Neuronal stem cell (in vitro differentiated cells): Measurements from ENCODE around the gene KIF25.
A peak's percentile ranks its signal among the peaks of the same experiment; 100 is the strongest.

Experiments
- DNase-seq: peaks from one replicate; pipeline ENCODE4 v3.0.0-alpha.2; 2013; ENCODE audit warnings: low spot score
- H2AFZ ChIP-seq: one replicate; pipeline ENCODE4 v1.6.1; 2013; ENCODE audit warnings: mild to moderate bottlenecking, low read length, inconsistent platforms
- H2AK5ac ChIP-seq: 2 replicates; pipeline ENCODE4 v1.6.1; 2013; ENCODE audit warnings: low read depth, mild to moderate bottlenecking, inconsistent platforms, low read length, moderate library complexity, mixed read lengths
- H2BK120ac ChIP-seq: 2 replicates; pipeline ENCODE4 v1.6.1; 2013; ENCODE audit warnings: low read depth, mild to moderate bottlenecking, inconsistent platforms, low read length, moderate library complexity, mixed read lengths
- H2BK12ac ChIP-seq: one replicate; pipeline ENCODE4 v1.6.1; 2013; ENCODE audit warnings: low read length, inconsistent platforms
- H2BK15ac ChIP-seq: 2 replicates; pipeline ENCODE4 v1.6.1; 2013; ENCODE audit warnings: mild to moderate bottlenecking, low read length, inconsistent platforms, mixed read lengths
- H2BK5ac ChIP-seq: one replicate; pipeline ENCODE4 v1.6.1; 2013; ENCODE audit warnings: inconsistent platforms, mild to moderate bottlenecking, low read length, moderate library complexity
- H3K14ac ChIP-seq: one replicate; pipeline ENCODE4 v1.6.1; 2013; ENCODE audit warnings: low read length, inconsistent platforms
- H3K18ac ChIP-seq: 2 replicates; pipeline ENCODE4 v1.6.1; 2013; ENCODE audit warnings: low read length, inconsistent platforms
- H3K23ac ChIP-seq: 2 replicates; pipeline ENCODE4 v1.6.1; 2013; ENCODE audit warnings: low read depth, mild to moderate bottlenecking, mixed read lengths, low read length, inconsistent platforms; ENCODE audit not compliant: poor library complexity
- H3K27ac ChIP-seq: replicated peaks from 3 replicates; pipeline ENCODE4 v1.5.1; 2013; ENCODE audit warnings: low read length, inconsistent platforms
- H3K27me3 ChIP-seq, 3 experiments: 2 replicates each; pipeline ENCODE4 v1.6.1; 2013; ENCODE audit warnings: low read length in 3 of 3, mild to moderate bottlenecking in 2 of 3, inconsistent platforms in 1 of 3, low read depth in 1 of 3, mixed read lengths in 1 of 3, moderate library complexity in 1 of 3; ENCODE audit not compliant: control insufficient read depth in 3 of 3, insufficient read depth in 3 of 3
- H3K36me3 ChIP-seq, 2 donors: replicated peaks in 1 of 2; 2 replicates each; pipeline ENCODE4 v1.6.1; 2013; ENCODE audit warnings: low read length in 2 of 2; ENCODE audit not compliant: control insufficient read depth in 2 of 2, insufficient read depth in 2 of 2
- H3K4ac ChIP-seq: 2 replicates; pipeline ENCODE4 v1.6.1; 2013; ENCODE audit warnings: inconsistent platforms, mild to moderate bottlenecking, low read length, moderate library complexity
- H3K4me1 ChIP-seq, 2 donors: 1 replicate in 1 of 2; 2 replicates in 1 of 2; pipeline ENCODE4 v1.6.1; 2013; ENCODE audit warnings: low read length in 2 of 2, low read depth in 1 of 2; ENCODE audit not compliant: control insufficient read depth in 2 of 2, insufficient read depth in 1 of 2
- H3K4me2 ChIP-seq: one replicate; pipeline ENCODE4 v1.6.1; 2013; ENCODE audit warnings: mild to moderate bottlenecking, low read length, inconsistent platforms; ENCODE audit not compliant: insufficient read depth, poor library complexity, severe bottlenecking
- H3K4me3 ChIP-seq, 2 donors: 2 replicates each; pipeline ENCODE4 v1.5.1; 2013; ENCODE audit warnings: low read length in 2 of 2, mild to moderate bottlenecking in 2 of 2, inconsistent platforms in 1 of 2, moderate library complexity in 1 of 2
- H3K79me1 ChIP-seq: one replicate; pipeline ENCODE4 v1.6.1; 2013; ENCODE audit warnings: low read depth, mild to moderate bottlenecking, inconsistent platforms, low read length, moderate library complexity
- H3K9ac ChIP-seq: one replicate; pipeline ENCODE4 v1.6.1; 2013; ENCODE audit warnings: mild to moderate bottlenecking, low read depth, low read length, inconsistent platforms; ENCODE audit not compliant: poor library complexity
- H3K9me3 ChIP-seq, 2 donors: replicated peaks in 1 of 2; 2 replicates each; pipeline versions ENCODE3 to v1.6.1; 2013; ENCODE audit warnings: low read length in 2 of 2, mild to moderate bottlenecking in 2 of 2, inconsistent platforms in 1 of 2, low read depth in 1 of 2, mixed read lengths in 1 of 2, moderate library complexity in 1 of 2; ENCODE audit not compliant: control insufficient read depth in 2 of 2, insufficient read depth in 1 of 2
- H4K8ac ChIP-seq: one replicate; pipeline ENCODE4 v1.6.1; 2013; ENCODE audit warnings: low read depth, mild to moderate bottlenecking, inconsistent platforms, low read length, moderate library complexity
- H4K91ac ChIP-seq: one replicate; pipeline ENCODE4 v1.6.1; 2013; ENCODE audit warnings: low read length, low read depth, mild to moderate bottlenecking, inconsistent platforms; ENCODE audit not compliant: poor library complexity
- WGBS, 2 donors: extraction: QIAGEN DNeasy Blood & Tissue Kit; methylation state at CpG; one replicate each; pipeline ENCODE4 v1.1.7; 2013; ENCODE audit warnings: missing lambda C conversion rate in 2 of 2, mixed read lengths in 1 of 2; ENCODE audit not compliant: insufficient read length in 2 of 2, insufficient replicate concordance in 1 of 2; ENCODE audit errors: extremely low coverage in 2 of 2; 5-methylcytosine and 5-hydroxymethylcytosine counted together

The KIF25 gene

DNA sequence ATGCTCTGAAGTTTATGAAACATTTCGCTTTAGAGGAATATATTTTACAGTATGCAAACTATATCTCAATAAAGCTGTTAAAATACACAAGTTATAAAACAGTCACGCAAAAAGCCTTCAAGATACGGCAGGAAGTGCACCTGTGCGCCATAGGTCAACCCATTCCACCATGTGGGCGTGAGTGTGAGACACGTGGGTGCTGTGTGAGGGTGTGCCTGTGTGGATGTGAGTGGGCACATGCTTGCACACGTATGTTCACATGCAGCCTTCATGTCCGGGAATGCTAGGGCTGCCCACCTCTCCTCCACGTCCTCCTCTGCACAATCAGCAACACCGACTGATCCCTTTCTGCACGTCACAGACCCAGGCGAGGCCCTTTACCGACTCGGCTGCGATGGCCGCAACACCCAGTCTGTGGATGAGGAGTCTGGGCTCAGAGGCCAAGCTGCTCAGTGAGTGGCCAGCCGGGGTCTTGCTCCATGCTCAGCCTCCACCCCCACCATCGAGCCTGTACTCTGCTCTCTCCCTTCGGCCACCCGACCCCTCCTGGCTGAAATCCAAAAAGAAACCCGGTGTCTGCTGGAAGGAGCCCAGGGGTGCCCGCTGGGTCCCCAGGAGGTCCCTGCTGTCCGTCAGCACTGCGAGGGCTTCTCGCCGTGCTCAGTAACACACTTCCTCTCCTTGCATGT, 84.5 kb downstream of the KIF25 start:
- H3K23ac ChIP-seq = peak overlapping the region; percentile 59
- WGBS, 2 donors = no CpG with 5 or more reads among the region's 26 CpGs

DNA sequence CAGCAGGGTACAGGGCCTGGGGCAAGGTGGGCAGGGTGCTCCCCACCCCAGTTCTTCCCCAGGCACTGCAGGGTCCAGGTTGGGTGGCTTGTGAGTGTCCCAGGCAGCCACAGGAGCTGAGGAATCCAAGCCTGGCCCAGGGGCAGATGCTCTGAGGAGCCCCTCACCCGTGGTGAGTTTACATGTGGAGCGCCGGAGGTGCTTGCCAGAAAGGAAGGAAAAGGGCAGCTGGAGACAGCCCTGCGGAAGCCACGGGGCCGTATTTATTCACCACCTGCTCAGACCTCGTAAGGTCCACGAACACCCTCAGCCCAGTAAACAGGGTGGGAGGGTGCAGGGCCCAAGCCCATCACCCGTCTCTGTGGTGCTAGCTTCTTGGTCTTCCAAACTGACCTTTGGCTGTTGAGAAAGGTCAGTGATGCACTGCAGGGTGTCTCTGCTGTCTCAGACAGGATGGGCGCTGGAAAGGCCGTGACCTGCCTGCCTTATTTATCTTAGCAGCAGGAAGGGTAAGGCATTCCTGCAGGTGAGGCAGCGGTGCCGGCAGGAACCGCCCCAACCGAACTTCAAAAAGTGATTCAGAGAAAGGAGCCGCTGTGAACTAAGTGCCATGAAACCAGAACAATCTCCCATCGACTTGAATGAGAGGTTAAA, 85.5 kb downstream of the KIF25 start:
- no CpG with 5 or more reads among the region's 17 CpGs for WGBS, 2 donors
- Histone ChIP-seq H2BK120ac (no peak overlapping the region), H3K14ac (no peak overlapping the region), H3K4me1 (peaks cover 12 to 15% of the 10 kb centered on the region in 2 donors), H3K79me1 (no peaks in the 10 kb centered on the region), H3K9me3 (no peaks in the 10 kb centered on the region), H3K4me3 (no peak overlapping the region), H3K23ac (no peak overlapping the region), H2BK15ac (no peak overlapping the region), H4K8ac (no peak overlapping the region), H4K91ac (no peak overlapping the region), H3K36me3 (no peaks in the 10 kb centered on the region), H3K9ac (no peak overlapping the region), H2AK5ac (no peak overlapping the region), H2AFZ (no peak overlapping the region), H3K18ac (peak overlapping the region; percentile 49), H3K27ac (no peak overlapping the region), H3K4ac (no peak overlapping the region), H2BK5ac (no peak overlapping the region), H3K4me2 (no peak overlapping the region), H3K27me3 (peaks cover 0 to 3% (median 0%) of the 10 kb centered on the region in 3 experiments), H2BK12ac (no peak overlapping the region)
- no peak for DNase-seq

More for the DNA sequence above, 84.5 kb downstream of the KIF25 start:
- no peaks in the 10 kb centered on the region for H3K79me1 ChIP-seq
- H2BK5ac ChIP-seq = no peak overlapping the region
- H2AK5ac ChIP-seq = peak overlapping the region; percentile 82
- no peak overlapping the region for H3K4me3 ChIP-seq
- H3K27ac ChIP-seq = no peak overlapping the region
- H4K91ac ChIP-seq = no peak overlapping the region
- H2BK15ac ChIP-seq = peak overlapping the region; percentile 94
- no peak for DNase-seq
- H3K4ac ChIP-seq = peak overlapping the region; percentile 57
- no peak overlapping the region for H2AFZ ChIP-seq
- H3K4me2 ChIP-seq = no peak overlapping the region
- no peak overlapping the region for H2BK120ac ChIP-seq
- peaks cover 0 to 3% (median 0%) of the 10 kb centered on the region in 3 experiments for H3K27me3 ChIP-seq
- H3K14ac ChIP-seq = peak overlapping the region; percentile 63
- H3K36me3 ChIP-seq = no peaks in the 10 kb centered on the region
- no peak overlapping the region for H4K8ac ChIP-seq
- no peaks in the 10 kb centered on the region for H3K9me3 ChIP-seq
- H2BK12ac ChIP-seq = peak overlapping the region; percentile 86
- no peak overlapping the region for H3K9ac ChIP-seq
- H3K4me1 ChIP-seq = peaks cover 5 to 7% of the 10 kb centered on the region in 2 donors
- peak overlapping the region; percentile 53 for H3K18ac ChIP-seq

- Histone ChIP-seq H4K8ac (no peak overlapping the region), H3K27me3 (peaks cover 0 to 3% (median 0%) of the 10 kb centered on the region in 3 experiments), H3K4me1 (peaks cover 17 to 18% of the 10 kb centered on the region in 2 donors), H4K91ac (no peak overlapping the region), H3K4me2 (no peak overlapping the region), H2BK12ac (no peak overlapping the region), H3K79me1 (no peaks in the 10 kb centered on the region), H3K9ac (no peak overlapping the region), H3K9me3 (no peaks in the 10 kb centered on the region), H3K27ac (no peak overlapping the region), H2AFZ (no peak overlapping the region), H3K4me3 (no peak overlapping the region), H3K4ac (no peak overlapping the region), H2BK120ac (no peak overlapping the region), H3K23ac (no peak overlapping the region), H3K36me3 (no peaks in the 10 kb centered on the region), H2AK5ac (peak overlapping the region; percentile 14), H2BK15ac (no peak overlapping the region), H3K18ac (peak overlapping the region; percentile 1), H2BK5ac (no peak overlapping the region), H3K14ac (no peak overlapping the region)
- no peak for DNase-seq
- WGBS, 2 donors = no CpG with 5 or more reads among the region's 5 CpGs
Measured at GRCh38 chr6:168083514-168083885, 86.0 kb downstream of the KIF25 start.

- Histone ChIP-seq H3K4me1 (peaks cover 22 to 26% of the 10 kb centered on the region in 2 donors), H4K91ac (no peak overlapping the region), H3K23ac (peak overlapping the region; percentile 8), H3K4me3 (no peak overlapping the region), H3K79me1 (no peaks in the 10 kb centered on the region), H3K14ac (no peak overlapping the region), H2BK15ac (peak overlapping the region; percentile 83), H2BK120ac (peak overlapping the region; percentile 56), H2AK5ac (peak overlapping the region; percentile 71), H3K4me2 (no peak overlapping the region), H3K4ac (no peak overlapping the region), H3K27ac (no peak overlapping the region), H3K18ac (peak overlapping the region; percentile 81), H3K27me3 (peaks cover 0 to 3% (median 0%) of the 10 kb centered on the region in 3 experiments), H3K9me3 (no peaks in the 10 kb centered on the region), H2AFZ (no peak overlapping the region), H2BK5ac (peak overlapping the region; percentile 76), H3K9ac (peak overlapping the region; percentile 9), H4K8ac (no peak overlapping the region), H3K36me3 (no peaks in the 10 kb centered on the region), H2BK12ac (no peak overlapping the region)
- no CpG with 5 or more reads among the region's 19 CpGs for WGBS, 2 donors
- no peak for DNase-seq
Measured at GRCh38 chr6:168084465-168085160, 87.1 kb downstream of the KIF25 start.
